Activated T-cell treated with anti-CD3 and anti-CD28 coated beads, Interleukin-2, amount 50 U/mL, for 4 hours (primary cell): ENCODE results near the gene TARS3. TPM values are rescaled to one million over a fixed set of nuclear protein-coding genes. Genes with fewer than 3 reads are reported as not detected.
"Not testable (repeated sequence)": the region's sequence is repeated elsewhere in the genome, so short reads cannot be mapped to it uniquely, and the experiment has no call there.

Experiments used
- ATAC-seq, 2 donors: fragments of 200-7000 bp; cut with Tn5 transposase; one replicate each; pipeline ENCODE4 v1.10.0; 2021
- DNase-seq: peaks from one replicate; pipeline ENCODE4 v3.0.0-alpha.2; 2020
- H3K27me3 Mint-ChIP-seq: one replicate; pipeline ENCODE4 v1.8.0; 2021; ENCODE audit warnings: low read depth, mixed read lengths
- H3K36me3 Mint-ChIP-seq: one replicate; pipeline ENCODE4 v1.8.0; 2022; ENCODE audit warnings: mixed read lengths; ENCODE audit not compliant: insufficient read depth
- H3K4me1 Mint-ChIP-seq: one replicate; pipeline ENCODE4 v1.8.0; 2021; ENCODE audit warnings: low read depth, mixed read lengths
- H3K4me3 Mint-ChIP-seq: one replicate; pipeline ENCODE4 v1.8.0; 2021; ENCODE audit warnings: mild to moderate bottlenecking, moderate library complexity, mixed read lengths
- H3K9me3 Mint-ChIP-seq: one replicate; pipeline ENCODE4 v1.8.0; 2021; ENCODE audit warnings: mixed read lengths
- total RNA-seq, 3 donors: library from RNA; stranded (reverse); gene quantifications; one replicate each; pipeline ENCODE4 v1.2.1, GENCODE V29; 2021

The TARS3 gene
- total RNA-seq, 3 donors from 2014 or later = 6.1 to 6.7 (median 6.1) TPM

DNA sequence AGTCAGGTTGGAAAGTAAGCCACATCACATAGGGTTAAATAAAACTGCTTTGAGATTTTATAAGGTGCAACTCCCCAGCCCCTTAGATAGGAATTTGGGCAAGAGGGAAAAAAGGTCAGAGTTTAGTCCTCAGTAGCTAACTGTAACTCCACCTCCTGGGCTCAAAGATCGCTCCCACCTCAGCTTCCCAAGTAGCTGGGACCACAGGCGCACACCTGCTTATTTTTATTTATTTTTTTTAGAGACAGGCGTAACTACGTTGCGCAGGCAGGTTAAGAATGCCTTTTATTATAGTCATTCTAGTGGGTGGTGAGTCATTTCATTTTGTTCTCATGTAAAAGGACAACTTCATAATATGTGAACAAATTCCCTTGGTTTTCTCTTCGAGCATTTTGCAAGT lies 86.8 kb downstream of the TARS3 start:
- H3K36me3 Mint-ChIP-seq = peaks cover 29% of the 10 kb centered on the region
- H3K27me3 Mint-ChIP-seq = no peaks in the 10 kb centered on the region
- H3K4me3 Mint-ChIP-seq = no peak overlapping the region

GRCh38 chr15:101637038-101637437 lies 87.2 kb downstream of the TARS3 start:
- Mint-ChIP-seq H3K36me3 (peaks cover 27% of the 10 kb centered on the region), H3K4me3 (no peak overlapping the region), H3K9me3 (no peaks in the 10 kb centered on the region), H3K27me3 (no peaks in the 10 kb centered on the region), H3K4me1 (peaks cover 14% of the 10 kb centered on the region)
- DNase-seq (no peak), ATAC-seq (no peak)

More for the DNA sequence above, 86.8 kb downstream of the TARS3 start:
- Mint-ChIP-seq H3K4me1 (peaks cover 19% of the 10 kb centered on the region), H3K9me3 (no peaks in the 10 kb centered on the region)
- no peak for ATAC-seq
- DNase-seq = no peak

DNA sequence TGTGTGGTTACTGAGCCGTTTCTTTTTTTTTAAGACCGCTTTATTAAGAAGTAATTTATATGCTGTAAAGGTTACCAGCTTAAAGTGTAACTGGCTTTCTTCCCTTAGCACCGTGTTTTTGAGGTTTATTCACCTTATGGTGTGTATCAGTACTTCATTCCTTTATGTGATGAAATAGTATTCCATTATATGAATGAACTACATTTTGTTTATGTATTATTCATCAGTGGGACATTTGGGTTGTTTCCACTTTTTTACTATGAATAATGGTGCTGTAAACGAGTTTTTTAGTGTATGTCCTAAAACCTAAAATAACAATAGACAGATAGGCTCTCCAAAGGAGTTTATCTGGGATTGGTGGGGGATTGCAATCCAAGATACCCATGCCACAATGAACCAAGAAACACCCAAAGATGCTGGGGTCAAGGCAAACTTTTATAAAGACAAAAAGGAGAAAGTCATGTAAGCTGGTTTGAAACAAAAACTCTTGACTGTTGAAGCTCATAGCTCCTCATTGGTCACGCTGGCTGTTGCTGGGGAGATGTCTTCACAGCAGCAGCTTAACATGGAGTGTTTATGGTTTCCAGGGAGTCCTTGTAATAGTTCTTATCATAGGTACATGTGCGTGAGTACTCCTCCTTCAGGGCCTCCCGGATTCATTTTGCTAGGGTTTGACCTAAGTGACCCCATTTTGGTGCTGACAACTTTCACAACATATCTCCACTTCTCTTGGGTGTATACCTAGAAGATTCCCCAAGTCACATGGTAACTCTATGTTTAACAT lies 88.1 kb downstream of the TARS3 start:
- no peak overlapping the region for H3K4me3 Mint-ChIP-seq
- ATAC-seq (no peak), DNase-seq (no peak)
- no peaks in the 10 kb centered on the region for H3K27me3 Mint-ChIP-seq
- peaks cover 27% of the 10 kb centered on the region for H3K36me3 Mint-ChIP-seq
- no peaks in the 10 kb centered on the region for H3K9me3 Mint-ChIP-seq
- peaks cover 5% of the 10 kb centered on the region for H3K4me1 Mint-ChIP-seq

- Mint-ChIP-seq H3K36me3 (peaks cover 11% of the 10 kb centered on the region), H3K9me3 (no peaks in the 10 kb centered on the region), H3K4me1 (no peaks in the 10 kb centered on the region), H3K27me3 (no peaks in the 10 kb centered on the region), H3K4me3 (no peak overlapping the region)
- DNase-seq (no peak), ATAC-seq (no peak)
Measured at GRCh38 chr15:101633356-101633755, 90.9 kb downstream of the TARS3 start.

DNA sequence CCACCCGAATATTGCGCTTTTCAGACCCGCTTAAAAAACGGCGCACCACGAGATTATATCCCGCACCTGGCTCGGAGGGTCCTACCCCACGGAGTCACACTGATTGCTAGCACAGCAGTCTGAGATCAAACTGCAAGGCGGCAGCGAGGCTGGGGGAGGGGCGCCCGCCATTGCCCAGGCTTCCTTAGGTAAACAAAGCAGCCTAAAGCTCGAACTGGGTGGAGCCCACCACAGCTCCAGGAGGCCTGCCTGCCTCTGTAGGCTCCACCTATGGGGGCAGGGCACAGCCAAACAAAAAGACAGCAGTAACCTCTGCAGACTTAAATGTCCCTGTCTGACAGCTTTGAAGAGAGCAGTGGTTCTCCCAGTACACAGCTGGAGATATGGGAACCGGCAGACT lies 97.5 kb downstream of the TARS3 start:
- H3K36me3 Mint-ChIP-seq = peaks cover 34% of the 10 kb centered on the region
- not testable (repeated sequence) for H3K9me3 Mint-ChIP-seq

DNA sequence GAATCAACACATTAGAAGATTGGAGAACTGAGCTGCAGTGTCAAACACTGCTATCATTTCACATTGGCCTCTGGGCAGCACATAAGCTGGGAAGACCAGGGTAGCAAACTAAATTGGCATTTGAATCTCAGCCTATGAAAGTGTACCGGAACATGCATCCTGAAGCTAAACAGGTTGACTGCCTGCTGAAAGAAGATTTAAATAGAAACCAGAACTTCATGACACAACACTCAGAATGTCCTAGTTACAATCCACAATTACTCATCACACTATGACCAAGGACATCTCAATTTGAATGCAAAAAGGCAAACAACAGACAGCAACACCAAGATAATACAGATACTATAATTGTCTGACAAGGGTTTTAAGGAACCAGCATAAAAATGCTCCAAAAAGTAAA lies 98.3 kb downstream of the TARS3 start:
- Mint-ChIP-seq H3K4me3 (no peak overlapping the region), H3K36me3 (peaks cover 39% of the 10 kb centered on the region), H3K27me3 (no peaks in the 10 kb centered on the region), H3K9me3 (peaks cover 6% of the 10 kb centered on the region), H3K4me1 (peaks cover 32% of the 10 kb centered on the region)
- DNase-seq (no peak), ATAC-seq (no peak)

More for the DNA sequence above, 97.5 kb downstream of the TARS3 start:
- H3K4me1 Mint-ChIP-seq = peaks cover 28% of the 10 kb centered on the region
- H3K27me3 Mint-ChIP-seq, DNase-seq, ATAC-seq, H3K4me3 Mint-ChIP-seq: not testable (repeated sequence)

GRCh38 chr15:101625184-101625583 lies 99.1 kb downstream of the TARS3 start:
- no peak overlapping the region for H3K4me3 Mint-ChIP-seq
- peaks cover 32% of the 10 kb centered on the region for H3K4me1 Mint-ChIP-seq
- H3K36me3 Mint-ChIP-seq = peaks cover 47% of the 10 kb centered on the region
- no peak for DNase-seq
- H3K9me3 Mint-ChIP-seq = peaks cover 6% of the 10 kb centered on the region
- no peak for ATAC-seq
- no peaks in the 10 kb centered on the region for H3K27me3 Mint-ChIP-seq

DNA sequence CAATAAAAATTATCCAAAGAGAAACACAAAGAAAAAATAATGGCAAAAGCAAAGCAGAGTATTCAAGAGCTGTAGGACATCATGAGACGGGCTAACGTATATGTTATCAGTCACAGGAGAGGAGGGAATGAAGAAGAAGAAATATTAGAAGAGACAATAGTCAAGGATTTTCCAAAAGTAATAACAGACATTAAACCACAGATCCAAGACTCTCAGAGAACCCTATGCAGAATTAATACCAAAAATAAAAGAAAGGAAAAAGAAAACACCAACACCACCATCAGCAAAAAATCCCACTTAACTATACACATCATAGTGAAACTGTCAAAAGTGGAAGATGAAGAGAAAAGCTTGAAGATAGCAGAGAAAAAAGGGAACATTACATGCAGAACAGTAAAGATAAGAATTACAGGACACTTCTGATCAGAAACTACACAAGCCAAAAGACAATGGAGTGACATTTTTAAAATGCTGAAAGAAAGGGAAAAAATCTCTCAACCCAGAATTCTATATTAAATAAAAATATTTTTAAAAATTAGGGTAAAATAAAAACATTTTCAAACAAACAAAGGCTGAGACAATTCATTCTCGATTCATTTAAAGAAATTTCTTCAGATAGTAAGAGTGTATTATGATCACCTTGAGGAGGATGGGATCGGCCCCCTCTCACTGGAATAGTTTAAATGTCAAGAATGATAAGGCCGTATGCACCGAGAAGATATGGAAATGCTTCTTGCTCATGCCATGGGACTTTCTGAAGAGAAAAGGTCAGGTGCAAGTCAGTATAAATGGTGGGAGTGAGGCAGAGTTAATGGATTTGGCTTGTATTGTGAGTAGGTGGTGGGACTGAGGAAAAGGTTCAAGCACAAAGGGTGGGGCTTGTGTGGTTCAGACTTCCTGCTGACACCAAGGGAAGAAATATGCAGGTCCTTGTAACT lies 100.6 kb downstream of the TARS3 start:
- Mint-ChIP-seq H3K4me1 (peaks cover 32% of the 10 kb centered on the region), H3K4me3 (no peak overlapping the region), H3K36me3 (peaks cover 49% of the 10 kb centered on the region), H3K27me3 (no peaks in the 10 kb centered on the region), H3K9me3 (peaks cover 6% of the 10 kb centered on the region)
- DNase-seq = no peak
- ATAC-seq = no peak

DNA sequence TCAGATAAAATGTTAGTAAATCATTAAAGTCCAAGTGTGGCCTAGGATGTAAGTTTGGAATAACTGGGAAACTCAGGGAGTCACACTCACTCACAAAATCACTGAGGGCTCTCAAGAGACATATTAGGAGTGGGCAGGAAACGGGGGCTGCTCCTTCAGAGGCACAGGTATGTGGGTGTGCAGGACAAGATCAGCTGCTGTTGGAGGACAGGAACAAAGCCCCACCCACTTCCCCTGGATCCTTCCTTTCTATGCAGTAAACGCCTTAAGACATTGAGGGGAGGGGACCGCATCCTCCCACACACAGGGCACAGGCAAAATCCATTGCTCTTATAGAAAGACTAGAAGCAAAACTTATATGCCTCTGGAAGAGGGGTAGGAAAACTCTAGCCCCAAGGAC lies 102.3 kb downstream of the TARS3 start:
- Mint-ChIP-seq H3K4me1 (peaks cover 32% of the 10 kb centered on the region), H3K36me3 (peaks cover 52% of the 10 kb centered on the region)
- DNase-seq = no peak

GRCh38 chr15:101620671-101621070 lies 103.6 kb downstream of the TARS3 start:
- DNase-seq (no peak), ATAC-seq (no peak)
- no peaks in the 10 kb centered on the region for H3K27me3 Mint-ChIP-seq
- no peak overlapping the region for H3K4me3 Mint-ChIP-seq
- H3K9me3 Mint-ChIP-seq = peaks cover 6% of the 10 kb centered on the region
- H3K36me3 Mint-ChIP-seq = peaks cover 49% of the 10 kb centered on the region
- peaks cover 29% of the 10 kb centered on the region for H3K4me1 Mint-ChIP-seq

More for the DNA sequence above, 102.3 kb downstream of the TARS3 start:
- ATAC-seq = no peak
- H3K4me3 Mint-ChIP-seq = no peak overlapping the region
- H3K27me3 Mint-ChIP-seq = no peaks in the 10 kb centered on the region
- H3K9me3 Mint-ChIP-seq = peaks cover 6% of the 10 kb centered on the region

GRCh38 chr15:101619615-101619865 lies 104.7 kb downstream of the TARS3 start:
- ATAC-seq (no peak), DNase-seq (no peak)
- Mint-ChIP-seq H3K4me3 (no peak overlapping the region), H3K27me3 (no peaks in the 10 kb centered on the region), H3K36me3 (peaks cover 43% of the 10 kb centered on the region), H3K9me3 (peaks cover 6% of the 10 kb centered on the region), H3K4me1 (peaks cover 27% of the 10 kb centered on the region)

DNA sequence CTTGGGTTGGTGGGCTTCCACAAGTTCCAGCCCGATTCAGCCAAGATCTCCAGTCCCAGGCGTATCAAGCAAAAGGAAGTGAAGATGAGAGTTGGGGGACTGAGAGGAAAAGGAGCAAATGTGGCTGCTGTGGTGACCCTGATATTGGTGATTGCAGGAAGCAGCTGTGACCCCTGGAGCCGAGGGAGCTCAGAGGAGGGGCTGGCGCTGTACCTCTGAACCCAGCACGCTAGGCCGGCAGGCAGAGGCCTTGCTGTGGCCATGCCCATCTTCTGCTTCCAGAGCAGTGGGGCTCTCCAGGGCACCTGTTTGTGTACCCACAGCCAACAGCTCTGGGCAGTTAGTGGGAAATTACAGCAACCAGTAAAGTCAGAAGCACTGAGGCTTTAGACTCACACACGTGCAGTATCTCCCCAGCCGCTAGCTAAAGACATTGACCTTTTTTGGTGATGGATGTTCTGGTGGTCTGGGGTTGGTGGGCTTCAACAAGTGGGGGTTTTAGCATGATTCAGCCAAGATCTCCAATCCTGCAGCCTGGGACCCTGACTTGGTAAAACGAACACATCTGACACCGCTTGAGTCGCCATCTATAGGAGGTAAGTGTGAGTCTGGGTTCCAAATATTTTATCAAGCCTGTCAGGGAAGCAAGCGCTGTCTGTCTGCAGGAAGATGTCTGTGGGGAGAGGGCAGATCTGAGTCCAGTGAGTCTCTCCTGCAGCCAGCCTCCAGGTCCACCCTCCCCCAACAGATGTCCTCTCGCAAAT lies 105.2 kb downstream of the TARS3 start:
- peaks cover 37% of the 10 kb centered on the region for H3K36me3 Mint-ChIP-seq
- peaks cover 6% of the 10 kb centered on the region for H3K9me3 Mint-ChIP-seq
- ATAC-seq = no peak
- DNase-seq = no peak
- no peak overlapping the region for H3K4me3 Mint-ChIP-seq
- peaks cover 23% of the 10 kb centered on the region for H3K4me1 Mint-ChIP-seq
- no peaks in the 10 kb centered on the region for H3K27me3 Mint-ChIP-seq

DNA sequence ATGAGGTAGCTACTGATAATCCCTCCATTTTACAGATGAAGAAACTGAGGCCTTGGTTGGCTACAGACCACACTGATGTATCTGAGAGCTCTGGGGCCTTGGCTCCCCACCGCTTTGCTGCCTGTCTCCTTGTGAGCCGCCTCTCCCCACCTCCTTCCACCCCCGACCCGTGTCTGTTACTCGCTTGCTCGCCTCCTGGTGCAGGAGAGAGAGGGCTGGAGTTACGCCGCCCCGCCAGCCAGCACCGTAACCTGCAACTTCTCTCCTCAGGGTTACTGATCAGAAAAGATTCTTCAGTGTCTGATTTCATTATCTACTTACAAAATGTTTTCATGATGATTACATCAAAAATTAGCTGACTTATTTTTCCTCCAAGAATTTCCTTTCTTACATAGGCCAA lies 106.2 kb downstream of the TARS3 start:
- DNase-seq = no peak
- H3K4me3 Mint-ChIP-seq = no peak overlapping the region
- peaks cover 30% of the 10 kb centered on the region for H3K36me3 Mint-ChIP-seq
- no peaks in the 10 kb centered on the region for H3K27me3 Mint-ChIP-seq
- peaks cover under 1% of the 10 kb centered on the region for H3K9me3 Mint-ChIP-seq
- peaks cover 16% of the 10 kb centered on the region for H3K4me1 Mint-ChIP-seq
- ATAC-seq = no peak

- H3K36me3 Mint-ChIP-seq = peaks cover 26% of the 10 kb centered on the region
- H3K4me1 Mint-ChIP-seq = peaks cover 12% of the 10 kb centered on the region
- no peak for DNase-seq
- H3K27me3 Mint-ChIP-seq = no peaks in the 10 kb centered on the region
- ATAC-seq = no peak
- H3K4me3 Mint-ChIP-seq = no peak overlapping the region
- H3K9me3 Mint-ChIP-seq = no peaks in the 10 kb centered on the region
Measured at GRCh38 chr15:101617390-101617965, 106.8 kb downstream of the TARS3 start.
